ENCODE data around the gene OR2A5.

GRCh38 chr7:144018065-144018464 is 30.7 kb upstream of the OR2A5 start:
- TF ChIP-seq POLR2A (IDR thresholded peaks at IDR 0.05) (no peak), CTCF (IDR thresholded peaks at IDR 0.05) (no peak), POLR2AphosphoS5 (IDR thresholded peaks at IDR 0.05) (no peak)
